NCI-H226 (cell line): Measurements from ENCODE around the gene FKRP.
A peak's percentile ranks its signal among the peaks of the same experiment; 100 is the strongest.

Experiments used
- DNase-seq: peaks from one replicate; pipeline ENCODE4 v3.0.0-alpha.2; 2015

The FKRP gene

DNA sequence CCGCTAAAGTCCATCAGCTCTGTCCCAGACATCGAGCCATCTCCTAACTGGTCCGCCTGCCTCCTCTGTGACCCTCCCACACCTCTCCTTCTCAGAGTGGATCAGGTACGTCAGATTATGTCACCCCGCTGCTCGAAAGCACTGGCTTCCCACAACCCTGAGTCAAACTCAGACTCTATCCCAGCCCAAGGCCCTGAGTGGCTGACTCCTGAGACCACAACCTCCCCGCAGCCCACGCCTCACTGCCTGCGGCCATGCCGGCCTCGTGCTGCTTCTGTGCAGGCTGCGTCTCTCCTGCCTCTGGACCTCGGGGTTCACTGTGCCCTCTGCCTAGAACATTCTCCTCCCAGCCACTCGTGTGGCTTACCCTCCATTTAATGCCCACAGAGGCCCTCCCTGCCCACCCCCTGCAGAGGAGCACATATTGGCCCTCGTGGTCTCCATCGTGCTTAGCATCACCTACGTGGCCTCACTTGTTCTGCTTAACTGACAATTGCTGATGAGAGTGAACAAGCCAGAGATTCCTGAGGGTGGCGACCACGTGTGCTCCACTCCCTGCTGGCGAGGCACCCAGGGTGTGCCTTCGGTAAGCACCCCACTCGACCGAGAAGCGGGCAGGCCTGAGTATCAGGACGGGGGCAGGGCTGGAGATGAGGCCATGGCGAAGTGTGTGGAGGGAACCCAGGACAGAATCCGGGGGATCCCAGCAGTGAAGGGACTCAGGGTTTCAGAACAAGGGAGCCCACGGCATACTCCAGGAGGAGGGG is 13.5 kb upstream of the FKRP start:
- no peak for DNase-seq

DNA sequence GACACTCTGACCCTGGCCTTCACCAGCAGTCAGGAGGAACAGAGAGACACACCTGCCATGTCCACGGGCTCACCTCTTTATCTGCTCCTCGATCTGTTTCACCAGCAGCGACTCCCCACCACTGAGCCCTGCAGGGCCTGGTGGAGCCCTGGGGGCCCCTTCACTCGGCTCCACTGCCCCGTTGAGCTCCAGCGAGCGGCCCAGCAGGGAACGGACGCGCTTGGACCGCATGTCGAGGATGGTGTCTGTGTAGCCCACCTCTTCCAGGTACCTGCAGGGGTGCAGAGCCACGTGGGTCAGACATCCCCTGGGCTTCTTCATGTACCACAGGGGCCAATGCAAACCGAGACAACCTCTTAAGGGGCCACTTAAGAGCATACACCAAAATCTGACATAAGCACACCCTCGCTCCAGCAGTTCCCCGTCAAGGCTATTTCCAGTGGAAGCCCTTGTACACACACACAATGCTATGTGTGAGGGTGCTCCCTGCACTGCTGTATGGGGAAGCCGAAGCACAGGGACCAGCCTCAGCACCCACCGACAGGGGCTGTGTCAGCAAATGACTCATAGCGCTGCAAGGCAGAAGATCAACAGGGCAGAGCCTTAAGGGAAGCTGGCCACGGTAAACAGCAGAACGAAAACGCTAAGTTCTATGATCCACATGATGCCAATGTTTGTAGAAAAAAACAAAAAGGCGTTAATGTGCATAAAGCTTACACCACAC is 12.7 kb upstream of the FKRP start:
- no peak for DNase-seq

DNA sequence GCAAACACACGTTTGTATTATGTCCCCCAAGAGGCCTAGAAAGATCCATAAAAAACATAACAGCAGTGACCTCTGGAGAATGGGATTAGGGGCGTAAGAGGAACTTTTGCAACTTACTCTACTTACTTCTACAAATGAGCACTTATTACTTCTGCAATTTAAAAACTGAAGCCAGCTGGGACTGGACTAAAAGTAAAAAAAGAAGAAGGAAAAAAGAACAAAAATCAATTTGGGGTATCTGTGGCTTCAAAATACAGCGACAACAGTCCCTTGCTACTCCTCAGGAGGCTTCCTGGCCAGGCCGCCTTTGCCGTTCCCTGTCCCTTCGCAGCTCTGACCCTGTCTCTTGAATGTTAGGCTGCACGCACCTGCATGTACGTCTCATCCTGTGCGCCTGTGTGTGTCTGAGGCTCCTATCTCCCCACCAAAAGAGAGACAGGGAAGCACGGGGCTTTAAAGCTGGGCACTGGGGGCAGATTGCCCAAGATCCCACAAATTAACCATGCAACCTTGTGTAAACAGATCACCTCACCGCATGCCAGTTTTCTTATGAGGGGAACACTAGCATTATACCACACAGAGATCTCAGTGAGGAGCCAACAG is 12.1 kb upstream of the FKRP start:
- DNase-seq, result no peak

DNA sequence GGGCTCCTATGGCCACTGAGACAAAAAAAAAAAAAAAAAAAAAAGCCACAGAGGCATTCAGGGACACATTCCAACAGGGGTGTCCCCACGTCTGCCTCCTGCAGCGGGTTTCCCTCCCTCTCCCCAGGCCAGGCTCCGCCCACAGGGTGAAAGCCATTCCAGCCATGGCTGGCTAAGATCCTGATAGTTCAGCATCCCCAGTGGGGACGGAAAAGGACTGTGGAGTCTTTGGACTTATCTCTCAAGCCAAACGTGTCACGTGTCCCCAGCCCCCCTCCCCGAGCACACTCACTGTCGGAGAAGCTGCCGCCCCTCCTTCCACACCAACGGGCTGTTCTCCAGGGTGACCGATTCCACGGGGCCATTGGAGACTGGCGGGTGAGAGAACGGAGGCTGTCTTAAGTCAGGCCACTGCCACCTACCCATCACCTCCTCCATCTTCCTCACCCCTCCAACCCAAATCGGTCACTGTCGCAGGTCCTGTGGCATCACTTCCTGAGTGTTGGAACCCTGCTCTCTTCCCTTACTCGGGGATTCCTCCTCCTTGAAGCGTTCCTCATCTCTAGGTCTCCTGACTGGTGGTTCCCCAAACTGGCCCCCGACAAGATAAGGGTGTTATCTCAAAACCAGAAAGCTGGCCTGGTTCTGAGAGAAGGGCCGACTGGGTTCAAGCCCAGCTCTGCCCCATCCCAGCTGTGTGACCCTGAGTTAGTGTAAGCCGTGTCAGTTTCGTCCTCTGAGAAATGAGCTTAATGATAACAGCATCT is 9.1 kb upstream of the FKRP start:
- DNase-seq, result no peak

DNA sequence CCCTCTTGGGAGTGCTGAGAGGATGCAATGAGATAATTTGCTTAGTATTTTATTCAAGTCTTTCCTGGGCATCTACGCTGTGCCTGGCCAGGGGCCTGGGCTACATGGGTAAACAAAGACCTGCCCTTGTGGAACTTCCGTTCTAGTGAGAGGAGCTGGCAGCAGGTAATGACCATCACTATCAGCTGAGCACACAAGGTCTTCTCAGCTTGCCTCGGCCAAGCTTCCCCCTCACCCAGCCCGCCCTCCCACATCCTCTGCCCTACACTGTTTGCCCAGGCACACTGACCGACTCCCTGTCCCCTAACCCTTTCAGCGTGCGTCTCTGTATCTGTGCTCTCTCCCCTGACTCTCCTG is 8.6 kb upstream of the FKRP start:
- DNase-seq, result no peak

DNA sequence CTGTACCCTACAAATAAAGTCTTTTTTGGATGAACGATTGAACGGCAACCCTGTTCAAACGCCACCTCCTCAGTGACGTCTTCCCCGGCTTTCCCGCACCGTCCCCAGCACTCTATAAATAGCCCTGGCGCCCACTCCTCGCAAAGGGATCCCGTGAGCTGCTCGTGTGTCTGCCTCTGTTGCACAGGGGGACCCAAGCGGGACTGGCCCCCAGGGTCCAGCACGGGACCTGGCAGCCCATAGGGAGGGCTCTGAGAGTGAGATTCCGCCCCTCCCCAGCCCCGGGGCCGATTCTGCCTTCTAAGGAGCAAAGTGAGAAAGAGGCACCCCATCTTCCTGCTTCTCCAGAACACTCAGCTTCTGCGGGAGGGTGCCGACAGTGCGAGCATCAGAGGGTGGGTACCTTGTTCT is 8.1 kb upstream of the FKRP start:
- DNase-seq, result no peak

DNA sequence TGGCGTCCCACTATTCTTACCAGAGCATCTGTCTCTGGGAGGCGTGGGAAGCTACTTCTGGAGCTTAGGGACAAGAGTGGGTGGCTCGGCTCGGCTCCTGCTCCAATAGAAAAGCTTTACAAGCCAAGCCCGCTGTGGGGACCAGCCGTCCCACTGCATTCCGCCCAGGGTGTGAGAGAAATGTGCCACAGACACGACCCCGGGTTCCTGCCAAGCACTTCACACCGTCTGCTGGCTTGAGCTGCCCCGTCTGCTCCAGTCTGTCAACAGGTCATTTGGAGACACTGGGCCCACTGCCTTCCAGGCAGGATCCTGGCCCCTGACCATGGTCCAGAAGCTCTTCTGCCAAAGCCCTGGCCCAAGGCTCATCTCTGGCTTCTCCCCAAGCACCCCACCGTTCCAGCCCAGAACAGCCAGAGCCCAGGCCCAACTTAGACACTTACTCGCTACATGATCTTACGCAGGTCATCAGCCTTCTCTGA is 6.5 kb upstream of the FKRP start:
- no peak for DNase-seq

DNA sequence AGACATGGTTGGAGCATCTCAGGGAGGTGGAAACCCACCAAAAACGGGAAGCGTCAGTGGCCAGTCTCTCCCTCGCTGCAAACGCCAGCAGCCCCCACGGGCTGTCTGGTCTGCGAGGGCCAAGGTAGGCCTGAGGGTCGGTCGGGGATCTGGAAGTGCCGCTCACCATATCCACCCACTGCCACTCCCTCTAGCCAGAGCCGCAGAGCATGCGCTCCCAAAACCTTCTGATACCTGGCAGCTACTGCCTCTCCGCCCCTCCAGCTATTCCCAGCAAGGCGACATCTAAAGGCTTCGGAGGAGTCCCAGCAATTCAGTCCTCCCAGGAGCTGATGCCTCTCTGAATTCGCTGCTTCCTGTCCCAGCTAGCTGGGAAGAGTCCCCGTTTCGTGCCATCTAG is 4.4 kb upstream of the FKRP start:
- no peak for DNase-seq

DNA sequence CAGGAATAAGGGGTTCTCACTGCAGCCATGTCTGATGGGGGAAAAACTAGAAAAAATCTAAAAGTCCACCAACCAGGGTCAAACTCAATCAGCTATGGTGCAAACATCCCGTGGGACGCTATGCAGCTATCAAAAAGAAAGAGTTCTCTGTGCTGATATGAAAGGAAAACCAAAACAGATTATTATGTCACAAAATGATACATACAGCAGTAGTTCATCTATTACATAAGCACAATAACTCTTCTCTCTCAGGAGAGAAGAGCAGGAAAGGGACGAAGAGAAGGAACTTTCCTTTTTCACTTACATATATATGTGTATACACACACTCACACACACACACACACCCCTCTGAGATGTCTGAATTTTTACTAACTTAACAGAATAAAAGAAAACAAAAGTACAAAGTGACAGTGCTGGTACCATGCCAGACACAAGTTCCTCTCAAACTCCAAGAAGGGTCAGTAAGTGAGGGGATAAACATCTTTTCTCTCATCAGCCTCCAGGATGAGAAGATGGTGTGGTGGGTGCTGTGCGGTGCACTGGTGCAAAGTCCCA is 2.9 kb upstream of the FKRP start:
- DNase-seq, result no peak

DNA sequence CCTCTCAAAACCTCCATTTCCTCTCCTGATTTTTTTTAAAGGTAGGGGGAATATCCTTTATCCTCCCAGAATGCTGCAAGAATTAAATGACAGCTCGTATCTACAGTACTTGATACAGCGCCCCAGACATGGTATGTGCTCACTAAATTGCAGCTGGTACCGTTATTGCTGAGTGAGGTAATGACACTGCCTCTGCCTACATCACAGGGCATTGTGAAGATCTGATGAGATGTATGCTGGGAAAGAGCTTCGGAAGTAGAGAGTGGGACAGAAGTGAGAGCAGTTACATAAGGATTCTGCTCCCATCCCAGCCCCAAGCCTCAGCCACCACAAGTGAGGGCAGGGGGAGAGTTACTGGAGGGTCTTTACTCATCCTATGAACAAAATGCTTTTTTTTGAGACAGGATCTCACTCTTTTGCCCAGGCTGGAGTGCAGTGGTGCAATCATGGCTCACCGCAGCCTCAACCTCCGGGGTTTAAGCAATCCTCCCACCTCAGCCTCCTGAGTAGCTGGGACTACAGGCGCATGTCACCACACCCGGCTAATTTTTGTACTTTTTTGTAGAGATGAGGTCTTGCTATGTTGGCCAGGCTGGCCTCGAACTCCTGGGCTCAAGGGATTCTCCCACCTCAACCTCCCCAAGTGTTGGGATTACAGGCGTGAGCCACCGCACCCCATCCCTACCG is 1.7 kb upstream of the FKRP start:
- no peak for DNase-seq

DNA sequence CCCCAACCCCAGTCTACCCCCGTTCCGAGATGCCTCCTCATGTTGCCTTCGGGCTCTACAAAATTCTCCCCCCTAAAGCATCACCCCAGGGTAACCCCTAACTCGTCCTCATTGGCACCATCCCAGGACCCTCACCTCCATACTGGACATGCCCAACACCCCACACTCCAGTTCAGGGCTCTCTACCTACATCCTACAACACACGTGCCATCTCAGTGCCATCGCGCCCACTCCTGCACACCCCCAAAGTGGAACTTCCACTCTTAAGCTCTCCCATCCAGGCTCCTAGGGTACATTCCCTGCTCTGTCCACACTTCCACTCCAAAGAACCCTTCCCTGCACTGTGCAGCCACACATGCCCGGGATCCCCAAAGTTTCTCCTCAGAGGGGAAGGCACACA is 827 bp upstream of the FKRP start:
- no peak for DNase-seq

DNA sequence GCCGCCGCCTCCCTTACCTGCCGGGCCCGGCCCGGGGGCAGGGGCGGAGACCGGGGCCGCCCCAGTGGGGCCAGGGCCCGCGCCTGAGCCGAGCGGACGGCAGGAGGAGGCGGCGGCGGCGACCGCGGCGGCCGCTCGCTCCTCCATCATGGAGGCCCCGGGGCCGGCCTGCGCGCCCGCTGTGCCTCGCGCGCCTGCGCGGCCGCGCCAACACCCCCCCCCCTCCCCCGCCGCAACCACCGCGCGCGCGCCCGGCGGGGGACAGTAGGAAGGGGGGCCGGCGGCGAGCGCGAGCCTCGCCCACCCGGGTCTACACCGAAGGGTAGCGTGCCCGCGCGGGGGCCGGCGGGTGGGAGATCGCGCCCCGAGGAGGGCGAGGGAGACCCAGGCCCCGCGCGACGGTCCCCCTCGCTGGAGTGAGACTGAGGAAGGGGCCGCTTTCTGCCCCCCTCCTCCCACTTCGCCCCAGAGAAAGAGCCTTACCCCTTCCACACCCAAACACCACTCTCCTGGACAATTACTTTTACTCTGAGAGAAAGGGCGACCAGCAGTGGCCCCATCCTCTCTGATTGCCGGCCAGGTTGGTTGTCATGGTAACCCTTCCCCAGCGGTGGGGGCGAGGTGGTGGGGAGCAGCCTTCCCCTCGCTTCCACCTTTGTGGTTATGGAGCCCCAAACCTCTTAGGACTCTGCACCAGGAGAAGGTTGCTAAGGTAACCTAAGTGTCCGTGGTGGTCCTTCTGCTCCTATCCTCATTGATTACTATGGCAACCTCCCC is 612 bp downstream of the FKRP start, which contains the start of gene STRN4:
Gene STRN4, minus strand, starts transcription at position 170 of the 777 bp plus-strand sequence. Its CDS starts 20 bp downstream, at position 150.
- peak; percentile 35 for DNase-seq

DNA sequence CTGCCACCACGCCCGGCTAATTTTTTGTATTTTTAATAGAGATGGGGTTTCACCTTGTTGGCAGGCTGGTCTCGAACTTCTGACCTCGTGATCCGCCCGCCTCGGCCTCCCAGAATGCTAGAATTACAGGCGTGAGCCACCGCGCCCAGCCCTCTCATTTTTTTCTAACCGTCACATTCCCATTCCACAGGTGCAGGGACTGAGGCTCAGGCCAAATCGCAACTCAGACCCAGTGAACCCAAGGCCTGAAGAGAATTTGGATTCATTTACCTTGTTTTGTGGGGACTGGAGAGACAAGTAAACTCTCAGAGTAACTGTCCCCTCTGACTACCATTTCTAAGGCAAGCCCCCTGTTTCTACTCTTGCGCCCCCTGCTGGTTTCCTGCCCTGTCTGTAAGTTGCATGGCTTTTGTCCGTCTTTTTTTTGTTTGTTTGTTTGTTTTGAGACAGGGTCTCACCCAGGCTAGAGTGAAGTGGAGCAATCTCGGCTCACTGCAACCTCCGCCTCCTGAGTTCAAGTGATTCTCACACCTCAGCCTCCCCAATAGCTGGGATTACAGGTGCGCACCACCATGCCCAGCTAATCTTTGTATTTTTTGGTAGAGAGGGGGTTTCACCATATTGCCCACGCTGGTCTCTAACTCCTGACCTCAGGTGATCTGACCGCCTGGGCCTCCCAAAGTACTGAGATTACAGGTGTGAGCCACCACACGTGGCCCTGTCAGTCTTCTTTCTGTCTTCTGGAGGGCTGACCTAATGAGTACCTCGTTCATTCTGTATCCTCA is 2.7 kb downstream of the FKRP start:
- no peak for DNase-seq

DNA sequence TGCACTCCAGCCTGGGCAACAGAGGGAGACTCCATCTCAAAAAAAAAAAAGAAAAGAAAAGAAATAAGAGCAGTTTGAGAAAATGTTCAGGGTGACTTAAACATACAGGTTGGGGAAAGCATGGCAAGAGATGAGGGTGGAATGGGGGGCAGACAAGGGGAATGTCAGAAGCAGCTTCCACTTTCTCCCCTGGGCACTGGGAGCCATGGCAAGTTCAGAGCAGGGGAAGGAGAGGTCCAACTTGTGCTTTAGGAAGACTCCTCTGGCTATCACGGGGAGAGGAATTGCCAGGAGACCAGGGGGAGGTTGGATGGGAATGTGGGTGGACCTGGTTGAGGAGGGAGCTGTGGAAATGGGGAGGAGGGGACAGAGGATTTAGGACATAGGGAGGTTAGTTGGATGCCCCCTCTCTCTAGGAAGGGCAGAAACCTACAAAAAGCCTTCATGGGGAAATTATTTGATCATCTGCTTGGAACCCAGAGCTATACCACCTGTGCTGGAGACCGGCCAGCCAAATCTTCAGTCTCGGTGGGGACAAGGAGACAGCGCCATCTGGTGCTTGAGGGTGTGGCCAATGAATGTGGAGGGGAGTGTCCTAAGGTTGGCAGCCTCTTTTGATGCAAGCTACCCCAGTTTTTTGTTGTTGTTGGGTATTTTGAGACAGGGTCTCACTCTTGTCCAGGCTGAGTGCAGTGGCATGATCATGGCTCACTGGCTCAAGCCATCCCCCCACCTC is 7.7 kb downstream of the FKRP start:
- no peak for DNase-seq

DNA sequence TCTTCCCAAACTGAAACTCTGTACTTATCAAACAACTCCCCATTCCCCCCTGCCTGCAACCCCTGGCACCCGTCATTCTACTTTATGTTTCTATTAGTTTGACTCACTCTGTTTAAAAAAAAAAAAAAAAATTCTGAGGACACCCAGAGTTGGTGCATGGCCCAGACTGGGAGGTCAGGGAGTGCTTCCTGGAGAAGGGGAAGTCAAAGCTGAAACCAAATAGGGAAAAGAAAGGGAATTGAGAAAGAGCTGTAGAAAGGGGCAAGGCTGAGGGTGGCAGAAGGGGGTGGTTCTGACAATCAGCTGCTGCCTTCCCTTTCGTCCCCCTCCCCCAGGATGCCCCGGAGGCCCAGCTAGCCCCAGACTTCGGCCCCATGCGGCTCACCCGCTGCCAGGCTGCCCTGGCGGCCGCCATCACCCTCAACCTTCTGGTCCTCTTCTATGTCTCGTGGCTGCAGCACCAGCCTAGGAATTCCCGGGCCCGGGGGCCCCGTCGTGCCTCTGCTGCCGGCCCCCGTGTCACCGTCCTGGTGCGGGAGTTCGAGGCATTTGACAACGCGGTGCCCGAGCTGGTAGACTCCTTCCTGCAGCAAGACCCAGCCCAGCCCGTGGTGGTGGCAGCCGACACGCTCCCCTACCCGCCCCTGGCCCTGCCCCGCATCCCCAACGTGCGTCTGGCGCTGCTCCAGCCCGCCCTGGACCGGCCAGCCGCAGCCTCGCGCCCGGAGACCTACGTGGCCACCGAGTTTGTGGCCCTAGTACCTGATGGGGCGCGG is 9.4 kb downstream of the FKRP start:
- DNase-seq, result no peak

DNA sequence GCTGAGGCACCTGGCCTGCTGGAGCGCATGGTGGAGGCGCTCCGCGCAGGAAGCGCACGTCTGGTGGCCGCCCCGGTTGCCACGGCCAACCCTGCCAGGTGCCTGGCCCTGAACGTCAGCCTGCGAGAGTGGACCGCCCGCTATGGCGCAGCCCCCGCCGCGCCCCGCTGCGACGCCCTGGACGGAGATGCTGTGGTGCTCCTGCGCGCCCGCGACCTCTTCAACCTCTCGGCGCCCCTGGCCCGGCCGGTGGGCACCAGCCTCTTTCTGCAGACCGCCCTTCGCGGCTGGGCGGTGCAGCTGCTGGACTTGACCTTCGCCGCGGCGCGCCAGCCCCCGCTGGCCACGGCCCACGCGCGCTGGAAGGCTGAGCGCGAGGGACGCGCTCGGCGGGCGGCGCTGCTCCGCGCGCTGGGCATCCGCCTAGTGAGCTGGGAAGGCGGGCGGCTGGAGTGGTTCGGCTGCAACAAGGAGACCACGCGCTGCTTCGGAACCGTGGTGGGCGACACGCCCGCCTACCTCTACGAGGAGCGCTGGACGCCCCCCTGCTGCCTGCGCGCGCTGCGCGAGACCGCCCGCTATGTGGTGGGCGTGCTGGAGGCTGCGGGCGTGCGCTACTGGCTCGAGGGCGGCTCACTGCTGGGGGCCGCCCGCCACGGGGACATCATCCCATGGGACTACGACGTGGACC is 10.1 kb downstream of the FKRP start:
- no peak for DNase-seq

DNA sequence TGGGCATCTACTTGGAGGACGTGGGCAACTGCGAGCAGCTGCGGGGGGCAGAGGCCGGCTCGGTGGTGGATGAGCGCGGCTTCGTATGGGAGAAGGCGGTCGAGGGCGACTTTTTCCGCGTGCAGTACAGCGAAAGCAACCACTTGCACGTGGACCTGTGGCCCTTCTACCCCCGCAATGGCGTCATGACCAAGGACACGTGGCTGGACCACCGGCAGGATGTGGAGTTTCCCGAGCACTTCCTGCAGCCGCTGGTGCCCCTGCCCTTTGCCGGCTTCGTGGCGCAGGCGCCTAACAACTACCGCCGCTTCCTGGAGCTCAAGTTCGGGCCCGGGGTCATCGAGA is 10.7 kb downstream of the FKRP start:
- no peak for DNase-seq

DNA sequence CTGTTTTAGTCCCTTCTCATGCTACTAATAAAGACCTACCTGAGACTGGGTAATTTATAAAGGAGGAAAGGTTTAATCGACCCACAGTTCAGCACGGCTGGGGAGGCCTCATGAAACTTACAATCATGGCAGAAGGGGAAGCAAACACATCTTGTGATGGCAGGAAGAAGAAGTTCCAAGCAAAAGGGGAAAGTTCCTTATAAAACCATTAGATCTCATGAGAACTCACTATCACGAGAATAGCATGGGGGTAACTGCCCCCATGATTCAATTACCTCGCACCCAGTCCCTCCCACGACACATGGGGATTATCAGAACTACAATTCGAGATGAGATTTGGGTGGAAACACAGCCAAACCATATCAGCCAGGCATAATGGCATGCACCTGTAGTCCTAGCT is 13.3 kb downstream of the FKRP start:
- DNase-seq, result no peak
